Measurements from ENCODE around the gene PHF2. TPM values are rescaled to one million over a fixed set of nuclear protein-coding genes. Genes with fewer than 3 reads are reported as not detected.

Gene PHF2
- total RNA-seq, 1 donor from 2014 or later = 40.3 TPM

- DNase-seq (ENCODE audit: extremely low spot score, unreplicated experiment) = no peak
- Mint-ChIP-seq H3K27ac (ENCODE audit: unreplicated experiment) (no peak overlapping the region), H3K4me3 (ENCODE audit: unreplicated experiment) (no peak overlapping the region), H3K36me3 (ENCODE audit: unreplicated experiment) (peaks cover 50% of the 10 kb centered on the region), H3K27me3 (ENCODE audit: unreplicated experiment) (no peaks in the 10 kb centered on the region), H3K9me3 (ENCODE audit: unreplicated experiment) (no peaks in the 10 kb centered on the region), H3K4me1 (ENCODE audit: unreplicated experiment) (no peaks in the 10 kb centered on the region)
- TF ChIP-seq CTCF (IDR thresholded peaks at IDR 0.05) = no peak
These were observed 17.9 kb upstream of the PHF2 start for GRCh38 chr9:93558503-93558902.

- Mint-ChIP-seq H3K4me1 (ENCODE audit: unreplicated experiment) (peaks cover 5% of the 10 kb centered on the region), H3K36me3 (ENCODE audit: unreplicated experiment) (peaks cover 55% of the 10 kb centered on the region), H3K27me3 (ENCODE audit: unreplicated experiment) (no peaks in the 10 kb centered on the region), H3K4me3 (ENCODE audit: unreplicated experiment) (no peak overlapping the region), H3K9me3 (ENCODE audit: unreplicated experiment) (no peaks in the 10 kb centered on the region), H3K27ac (ENCODE audit: unreplicated experiment) (no peak overlapping the region)
- no peak for DNase-seq (ENCODE audit: extremely low spot score, unreplicated experiment)
- no peak for TF ChIP-seq CTCF (IDR thresholded peaks at IDR 0.05)
These were observed 15.4 kb upstream of the PHF2 start for GRCh38 chr9:93560991-93561390.

- peaks cover 50% of the 10 kb centered on the region for H3K36me3 Mint-ChIP-seq (ENCODE audit: unreplicated experiment)
- no peaks in the 10 kb centered on the region for H3K9me3 Mint-ChIP-seq (ENCODE audit: unreplicated experiment)
- H3K4me3 Mint-ChIP-seq (ENCODE audit: unreplicated experiment) = no peak overlapping the region
- no peaks in the 10 kb centered on the region for H3K27me3 Mint-ChIP-seq (ENCODE audit: unreplicated experiment)
- TF ChIP-seq CTCF (IDR thresholded peaks at IDR 0.05) = no peak
- peaks cover 15% of the 10 kb centered on the region for H3K4me1 Mint-ChIP-seq (ENCODE audit: unreplicated experiment)
- no peak overlapping the region for H3K27ac Mint-ChIP-seq (ENCODE audit: unreplicated experiment)
- DNase-seq (ENCODE audit: extremely low spot score, unreplicated experiment) = no peak
These were observed 14.2 kb upstream of the PHF2 start for GRCh38 chr9:93562157-93562556.

- no peaks in the 10 kb centered on the region for H3K9me3 Mint-ChIP-seq (ENCODE audit: unreplicated experiment)
- H3K4me3 Mint-ChIP-seq (ENCODE audit: unreplicated experiment) = no peak overlapping the region
- H3K36me3 Mint-ChIP-seq (ENCODE audit: unreplicated experiment) = peaks cover 31% of the 10 kb centered on the region
- H3K27me3 Mint-ChIP-seq (ENCODE audit: unreplicated experiment) = no peaks in the 10 kb centered on the region
- no peak overlapping the region for H3K27ac Mint-ChIP-seq (ENCODE audit: unreplicated experiment)
- TF ChIP-seq CTCF (IDR thresholded peaks at IDR 0.05) = no peak
- peaks cover 20% of the 10 kb centered on the region for H3K4me1 Mint-ChIP-seq (ENCODE audit: unreplicated experiment)
- DNase-seq (ENCODE audit: extremely low spot score, unreplicated experiment) = no peak
These were observed 11.3 kb upstream of the PHF2 start for GRCh38 chr9:93565089-93565488.

- peaks cover 35% of the 10 kb centered on the region for H3K36me3 Mint-ChIP-seq (ENCODE audit: unreplicated experiment)
- peak; percentile 100 for DNase-seq (ENCODE audit: extremely low spot score, unreplicated experiment)
- TF ChIP-seq CTCF (IDR thresholded peaks at IDR 0.05) = peak; percentile 97
- peak overlapping the region; percentile 69 for H3K4me3 Mint-ChIP-seq (ENCODE audit: unreplicated experiment)
- peak overlapping the region; percentile 89 for H3K27ac Mint-ChIP-seq (ENCODE audit: unreplicated experiment)
- H3K9me3 Mint-ChIP-seq (ENCODE audit: unreplicated experiment) = peaks cover 11% of the 10 kb centered on the region
- H3K27me3 Mint-ChIP-seq (ENCODE audit: unreplicated experiment) = no peaks in the 10 kb centered on the region
- H3K4me1 Mint-ChIP-seq (ENCODE audit: unreplicated experiment) = peaks cover 20% of the 10 kb centered on the region
These were observed 9.7 kb upstream of the PHF2 start for GRCh38 chr9:93566408-93567270.

Data from osteocyte (in vitro differentiated cells).